OCI-LY1 (cell line): ENCODE results near the gene CCBE1.

Experiments used
- H2AFZ ChIP-seq: fragments of 200-600 bp; sonication (generic), shearing (Covaris generic); 2 replicates; pipeline ENCODE4 v1.6.0; 2014; ENCODE audit warnings: antibody characterized with exemption, mild to moderate bottlenecking, low read length
- H3F3A ChIP-seq: fragments of 200-600 bp; sonication (generic), shearing (Covaris generic); 2 replicates; pipeline ENCODE4 v1.6.0; 2014; ENCODE audit warnings: mild to moderate bottlenecking, antibody characterized with exemption, low read length, moderate library complexity; ENCODE audit not compliant: insufficient read depth
- H3K27ac ChIP-seq: fragments of 200-600 bp; sonication (generic); 2 replicates; pipeline ENCODE4 v1.5.1; 2014; ENCODE audit warnings: low read length, mixed run types, mild to moderate bottlenecking, low read depth; ENCODE audit not compliant: poor library complexity, severe bottlenecking
- H3K27me3 ChIP-seq: fragments of 200-600 bp; sonication (generic); 2 replicates; pipeline ENCODE4 v1.6.0; 2014; ENCODE audit warnings: antibody characterized with exemption, mild to moderate bottlenecking, low read length, moderate library complexity; ENCODE audit not compliant: insufficient read depth
- H3K36me3 ChIP-seq: fragments of 200-600 bp; sonication (generic); 2 replicates; pipeline ENCODE4 v1.6.1; 2014; ENCODE audit warnings: mild to moderate bottlenecking, antibody characterized with exemption, low read length, moderate library complexity, mixed read lengths; ENCODE audit not compliant: insufficient read depth
- H3K4me1 ChIP-seq: fragments of 200-600 bp; sonication (generic); 2 replicates; pipeline ENCODE4 v1.5.1; 2014; ENCODE audit warnings: mild to moderate bottlenecking, low read length, moderate library complexity; ENCODE audit not compliant: insufficient read depth, severe bottlenecking
- H3K4me2 ChIP-seq: fragments of 200-600 bp; sonication (generic), shearing (Covaris generic); 2 replicates; pipeline ENCODE4 v1.6.1; 2014; ENCODE audit warnings: low read length
- H3K4me3 ChIP-seq: fragments of 200-600 bp; sonication (generic); 2 replicates; pipeline ENCODE4 v1.5.1; 2014; ENCODE audit warnings: low read length, low read depth, mild to moderate bottlenecking, mixed read lengths; ENCODE audit not compliant: poor library complexity, severe bottlenecking
- H3K79me2 ChIP-seq: fragments of 200-600 bp; shearing (Covaris generic); 2 replicates; pipeline ENCODE4 v1.6.1; 2016; ENCODE audit warnings: mixed run types, low read length, mixed read lengths; ENCODE audit not compliant: insufficient read depth
- H3K9ac ChIP-seq: fragments of 200-600 bp; sonication (generic), shearing (Covaris generic); 2 replicates; pipeline ENCODE4 v1.6.1; 2014; ENCODE audit warnings: mild to moderate bottlenecking, low read length, mixed read lengths
- H3K9me2 ChIP-seq: fragments of 200-600 bp; sonication (generic), shearing (Covaris generic); 2 replicates; pipeline ENCODE4 v1.6.1; 2014; ENCODE audit warnings: low read depth, mild to moderate bottlenecking, low read length, mixed read lengths
- H3K9me3 ChIP-seq: fragments of 200-600 bp; shearing (Covaris generic); 2 replicates; pipeline ENCODE4 v1.6.1; 2014; ENCODE audit warnings: low read length, mixed read lengths
- H4K20me1 ChIP-seq: fragments of 200-600 bp; sonication (generic), shearing (Covaris generic); 2 replicates; pipeline ENCODE4 v1.6.0; 2016; ENCODE audit warnings: mild to moderate bottlenecking, low read length; ENCODE audit not compliant: insufficient read depth
- EZH2 ChIP-seq: fragments of 200-600 bp; sonication (generic), shearing (Covaris generic); IDR thresholded peaks from 2 replicates; pipeline ENCODE4 v1.8.0; 2017; ENCODE audit warnings: borderline replicate concordance, mixed run types, mild to moderate bottlenecking, antibody characterized with exemption, low read length, moderate library complexity, mixed read lengths
- TF ChIP-seq, protein P1 (sequence below): fragments of 200-600 bp; sonication (generic), shearing (Covaris generic); IDR thresholded peaks from 2 replicates; pipeline ENCODE4 v1.5.1; 2017; ENCODE audit warnings: mild to moderate bottlenecking, antibody characterized with exemption, low read length, moderate library complexity, mixed read lengths

CCBE1 gene

DNA sequence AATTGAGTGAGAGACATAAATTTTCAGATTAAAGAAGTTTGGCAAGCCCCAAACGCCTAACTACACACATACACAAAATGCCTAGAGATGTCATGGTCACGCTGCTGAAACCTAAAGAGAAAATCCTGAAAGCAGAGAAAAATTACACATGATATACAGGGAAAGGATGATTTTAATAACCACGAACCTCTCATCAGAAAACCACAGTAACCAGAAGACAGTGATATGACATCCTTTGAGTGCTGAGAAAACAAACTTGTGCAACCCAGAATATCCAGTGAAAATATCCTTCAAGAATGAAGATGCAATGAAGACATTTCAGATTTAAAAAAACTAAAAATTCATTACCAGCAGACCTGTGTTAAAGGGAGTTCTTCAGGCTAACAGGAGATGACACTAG lies 215.8 kb downstream of the CCBE1 start:
- TF ChIP-seq, protein P1, sequence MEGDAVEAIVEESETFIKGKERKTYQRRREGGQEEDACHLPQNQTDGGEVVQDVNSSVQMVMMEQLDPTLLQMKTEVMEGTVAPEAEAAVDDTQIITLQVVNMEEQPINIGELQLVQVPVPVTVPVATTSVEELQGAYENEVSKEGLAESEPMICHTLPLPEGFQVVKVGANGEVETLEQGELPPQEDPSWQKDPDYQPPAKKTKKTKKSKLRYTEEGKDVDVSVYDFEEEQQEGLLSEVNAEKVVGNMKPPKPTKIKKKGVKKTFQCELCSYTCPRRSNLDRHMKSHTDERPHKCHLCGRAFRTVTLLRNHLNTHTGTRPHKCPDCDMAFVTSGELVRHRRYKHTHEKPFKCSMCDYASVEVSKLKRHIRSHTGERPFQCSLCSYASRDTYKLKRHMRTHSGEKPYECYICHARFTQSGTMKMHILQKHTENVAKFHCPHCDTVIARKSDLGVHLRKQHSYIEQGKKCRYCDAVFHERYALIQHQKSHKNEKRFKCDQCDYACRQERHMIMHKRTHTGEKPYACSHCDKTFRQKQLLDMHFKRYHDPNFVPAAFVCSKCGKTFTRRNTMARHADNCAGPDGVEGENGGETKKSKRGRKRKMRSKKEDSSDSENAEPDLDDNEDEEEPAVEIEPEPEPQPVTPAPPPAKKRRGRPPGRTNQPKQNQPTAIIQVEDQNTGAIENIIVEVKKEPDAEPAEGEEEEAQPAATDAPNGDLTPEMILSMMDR = no peak
- no peak for TF ChIP-seq EZH2

DNA sequence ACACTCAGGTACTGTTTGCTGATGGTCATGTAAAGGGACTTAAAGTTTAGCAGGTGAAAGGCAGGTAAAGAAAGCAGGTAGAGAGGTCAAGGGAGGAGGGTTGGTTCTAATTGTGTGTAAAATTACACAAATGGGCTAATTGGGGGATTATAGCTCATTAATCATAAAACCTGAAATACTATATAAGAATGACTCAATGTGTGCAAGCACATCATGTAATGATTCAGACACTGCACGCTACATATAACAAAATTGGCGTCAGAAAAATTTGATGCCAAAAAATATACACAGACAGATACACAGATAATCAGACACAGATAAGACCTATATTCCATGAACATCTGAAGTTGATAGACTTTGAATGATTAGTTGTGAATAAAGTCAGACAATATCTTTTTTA lies 217.4 kb downstream of the CCBE1 start:
- Histone ChIP-seq H3K9ac (no peak overlapping the region), H3F3A (no peaks in the 10 kb centered on the region), H4K20me1 (no peaks in the 10 kb centered on the region), H2AFZ (no peak overlapping the region), H3K36me3 (no peaks in the 10 kb centered on the region), H3K79me2 (no peaks in the 10 kb centered on the region), H3K4me2 (no peak overlapping the region), H3K9me2 (no peaks in the 10 kb centered on the region), H3K9me3 (no peaks in the 10 kb centered on the region), H3K27ac (no peak overlapping the region), H3K4me3 (no peak overlapping the region), H3K4me1 (no peaks in the 10 kb centered on the region), H3K27me3 (no peaks in the 10 kb centered on the region)
- no peak for TF ChIP-seq EZH2

More for the DNA sequence above, 215.8 kb downstream of the CCBE1 start:
- no peaks in the 10 kb centered on the region for H4K20me1 ChIP-seq
- H3K27me3 ChIP-seq = no peaks in the 10 kb centered on the region
- no peak overlapping the region for H3K4me3 ChIP-seq
- no peaks in the 10 kb centered on the region for H3K9me3 ChIP-seq
- no peaks in the 10 kb centered on the region for H3F3A ChIP-seq
- no peaks in the 10 kb centered on the region for H3K36me3 ChIP-seq
- no peak overlapping the region for H3K4me2 ChIP-seq
- H3K9ac ChIP-seq = no peak overlapping the region
- no peaks in the 10 kb centered on the region for H3K4me1 ChIP-seq
- H3K79me2 ChIP-seq = no peaks in the 10 kb centered on the region
- no peaks in the 10 kb centered on the region for H3K9me2 ChIP-seq
- H3K27ac ChIP-seq = no peak overlapping the region
- no peak overlapping the region for H2AFZ ChIP-seq

DNA sequence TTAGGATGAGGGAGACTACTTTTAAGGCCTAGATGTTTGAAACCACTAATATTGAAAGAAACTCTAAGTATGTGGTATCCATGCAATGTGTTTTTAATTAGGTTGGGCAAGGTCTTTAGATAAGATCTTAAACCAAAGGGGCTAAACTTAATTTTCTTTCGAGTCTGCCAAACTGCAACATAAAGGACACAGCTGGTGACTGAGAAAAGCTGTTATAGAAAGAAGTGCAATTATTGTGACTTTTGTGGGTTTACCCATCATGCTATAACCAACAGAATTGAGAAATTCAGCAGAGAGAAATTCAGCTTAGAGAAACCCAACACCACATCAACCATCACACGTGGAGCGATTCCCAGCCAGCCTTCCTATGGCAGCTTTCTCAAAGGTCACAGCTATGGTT lies 218.6 kb downstream of the CCBE1 start:
- TF ChIP-seq EZH2 = no peak
- TF ChIP-seq, protein P1 = no peak
- H3K4me1 ChIP-seq = no peaks in the 10 kb centered on the region
- no peaks in the 10 kb centered on the region for H3K9me2 ChIP-seq
- H3K36me3 ChIP-seq = no peaks in the 10 kb centered on the region
- H3K27me3 ChIP-seq = no peaks in the 10 kb centered on the region
- H3K9ac ChIP-seq = no peak overlapping the region
- no peaks in the 10 kb centered on the region for H3K79me2 ChIP-seq
- H3K9me3 ChIP-seq = no peaks in the 10 kb centered on the region
- H2AFZ ChIP-seq = no peak overlapping the region
- H3K27ac ChIP-seq = no peak overlapping the region
- H3K4me3 ChIP-seq = no peak overlapping the region
- no peak overlapping the region for H3K4me2 ChIP-seq
- no peaks in the 10 kb centered on the region for H4K20me1 ChIP-seq
- H3F3A ChIP-seq = no peaks in the 10 kb centered on the region

DNA sequence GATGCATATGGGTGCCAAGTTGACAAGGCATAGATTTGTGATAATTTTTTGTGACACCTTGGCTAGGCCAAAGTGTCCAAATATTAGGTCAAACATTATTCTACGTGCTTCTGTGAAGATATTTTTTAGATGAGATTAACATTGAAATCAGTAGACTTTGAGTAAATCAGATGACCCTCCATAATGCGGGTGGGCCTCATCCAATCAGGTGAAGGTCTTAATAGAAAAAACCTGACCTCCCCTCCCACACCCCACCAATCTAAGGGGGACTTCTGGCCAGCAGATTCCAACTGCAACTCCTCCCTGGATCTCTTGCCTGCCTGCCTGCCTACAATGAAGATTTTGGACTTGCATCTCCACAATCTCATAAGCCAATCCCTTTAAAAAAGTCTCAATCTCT lies 219.4 kb downstream of the CCBE1 start:
- Histone ChIP-seq H3K4me2 (no peak overlapping the region), H3F3A (no peaks in the 10 kb centered on the region), H3K79me2 (no peaks in the 10 kb centered on the region), H3K9ac (no peak overlapping the region), H3K4me1 (no peaks in the 10 kb centered on the region), H2AFZ (no peak overlapping the region), H3K27ac (no peak overlapping the region), H3K9me3 (no peaks in the 10 kb centered on the region), H3K36me3 (no peaks in the 10 kb centered on the region), H3K9me2 (no peaks in the 10 kb centered on the region), H3K27me3 (no peaks in the 10 kb centered on the region), H3K4me3 (no peak overlapping the region), H4K20me1 (no peaks in the 10 kb centered on the region)
- TF ChIP-seq, protein P1 = no peak
- TF ChIP-seq EZH2 = no peak
